Skin epidermis (tissue), 12 donors: ENCODE measurements around the gene RFK.
A peak's percentile ranks its signal among the peaks of the same experiment; 100 is the strongest.

Source experiments
- H3K27ac ChIP-seq, 21 experiments: fragments of 200-600 bp; sonication (generic) in 11 of 21; one replicate each; pipeline ENCODE4 v1.5.0; 2020; ENCODE audit warnings: mild to moderate bottlenecking in 3 of 21, inconsistent platforms in 2 of 21, moderate library complexity in 2 of 21
- H3K4me3 ChIP-seq, 7 experiments: fragments of 200-600 bp; sonication (generic) in 2 of 7; one replicate each; pipeline ENCODE4 v1.5.0; 2020; ENCODE audit warnings: inconsistent platforms in 2 of 7, mild to moderate bottlenecking in 2 of 7, moderate library complexity in 1 of 7

RFK gene

DNA sequence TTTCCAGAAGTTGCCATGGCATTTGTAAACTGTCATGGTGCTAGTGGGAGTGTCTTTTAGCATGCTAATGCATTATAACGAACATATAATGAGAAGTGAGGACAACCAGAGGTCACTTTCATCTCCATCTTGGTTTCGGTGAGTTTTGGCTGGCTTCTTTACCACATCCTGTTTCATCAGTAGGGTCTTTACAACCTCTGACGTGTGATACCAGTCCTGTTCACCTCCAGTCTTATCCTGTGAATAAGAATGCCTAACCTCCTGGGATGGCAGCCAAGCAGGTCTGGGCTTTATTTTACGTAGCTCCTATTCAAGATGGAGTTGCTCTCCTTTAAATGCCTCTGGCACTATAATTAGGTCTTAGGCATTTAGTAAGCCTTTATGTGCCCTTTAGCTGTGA, 20.4 kb upstream of the RFK start:
- no peak overlapping the region for H3K4me3 ChIP-seq
- H3K27ac ChIP-seq = no peak overlapping the region

GRCh38 chr9:76413658-76414057, 19.4 kb upstream of the RFK start:
- Histone ChIP-seq H3K4me3 (no peak overlapping the region), H3K27ac (no peak overlapping the region)

DNA sequence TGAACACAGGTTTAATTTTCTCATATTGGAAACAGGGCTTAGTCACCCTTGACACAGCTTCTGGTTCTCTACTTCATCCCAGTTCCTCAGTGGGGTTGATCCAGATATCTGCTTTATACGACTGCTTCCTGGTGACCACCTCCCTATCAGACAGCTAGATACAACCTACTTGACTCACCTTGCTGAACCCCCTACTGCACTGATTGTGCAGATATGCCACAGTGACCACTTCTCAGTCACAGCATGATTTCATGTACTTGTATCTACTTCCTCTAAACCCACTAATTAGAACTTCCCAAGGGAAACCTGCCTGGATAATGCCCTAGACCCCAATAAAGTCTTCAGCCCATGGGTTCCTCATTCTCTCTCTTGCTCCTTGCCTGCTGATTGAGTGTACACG, 18.4 kb upstream of the RFK start:
- no peak overlapping the region for H3K4me3 ChIP-seq
- H3K27ac ChIP-seq = no peak overlapping the region

GRCh38 chr9:76405868-76406267, 11.6 kb upstream of the RFK start:
- H3K27ac ChIP-seq = no peak overlapping the region
- no peak overlapping the region for H3K4me3 ChIP-seq

- Histone ChIP-seq H3K27ac (no peak overlapping the region), H3K4me3 (no peak overlapping the region)
Observed at GRCh38 chr9:76405340-76405739, 11.1 kb upstream of the RFK start.

GRCh38 chr9:76404401-76404800, 10.2 kb upstream of the RFK start:
- Histone ChIP-seq H3K4me3 (no peak overlapping the region), H3K27ac (no peak overlapping the region)

- no peak overlapping the region for H3K4me3 ChIP-seq
- H3K27ac ChIP-seq = peak overlapping the region in 6 of 21 experiments; percentile 27 to 72 (median 52)
Observed at GRCh38 chr9:76403352-76403751, 9.1 kb upstream of the RFK start.

GRCh38 chr9:76401580-76402354, 7.5 kb upstream of the RFK start:
- Histone ChIP-seq H3K4me3 (no peak overlapping the region), H3K27ac (no peak overlapping the region)

DNA sequence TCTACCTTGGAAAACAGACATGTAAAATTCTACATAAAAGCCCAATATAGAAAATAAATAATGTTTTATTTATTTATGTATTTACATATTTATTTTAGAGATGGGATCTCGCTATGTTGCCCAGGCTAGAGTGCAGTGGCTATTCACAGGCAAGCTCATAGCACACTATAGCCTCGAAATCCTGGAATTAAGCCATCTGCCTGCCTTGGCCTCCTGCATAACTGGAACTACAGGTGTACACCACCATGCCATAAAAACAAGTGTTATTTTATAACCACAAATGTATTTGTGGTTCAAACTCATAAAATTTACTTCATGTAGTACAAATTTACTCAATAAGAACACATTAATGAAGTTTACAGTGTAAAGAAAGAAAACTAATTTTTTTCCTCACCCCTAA, 7.0 kb upstream of the RFK start:
- no peak overlapping the region for H3K4me3 ChIP-seq
- H3K27ac ChIP-seq = no peak overlapping the region

DNA sequence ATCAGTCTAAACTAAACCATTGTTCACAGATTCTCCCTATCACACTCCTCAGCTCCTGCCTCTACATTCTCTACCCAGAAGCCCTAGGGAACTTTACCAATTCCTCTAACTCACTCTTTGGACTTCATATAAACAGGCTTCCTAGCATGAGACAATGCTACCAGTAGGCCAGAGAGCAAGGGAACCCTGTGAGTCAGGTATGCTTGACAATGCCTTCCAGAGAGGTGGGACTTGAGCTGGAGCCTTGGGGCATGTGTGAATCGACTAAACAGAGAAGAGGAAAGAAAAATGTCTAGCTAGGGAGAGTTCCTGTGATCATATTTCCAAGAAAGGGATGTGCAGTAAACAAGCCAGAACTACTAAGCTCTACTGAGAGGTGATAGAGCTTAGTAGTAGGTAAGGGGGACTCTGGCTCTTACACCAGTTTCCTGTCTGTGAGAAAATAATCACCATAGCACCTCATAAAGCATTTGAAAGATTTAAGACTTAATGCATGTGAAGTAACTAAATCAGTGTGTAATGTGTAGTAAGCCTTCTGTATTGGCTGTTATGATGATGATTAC, 6.4 kb upstream of the RFK start:
- Histone ChIP-seq H3K27ac (no peak overlapping the region), H3K4me3 (no peak overlapping the region)

- Histone ChIP-seq H3K27ac (no peak overlapping the region), H3K4me3 (no peak overlapping the region)
Observed at GRCh38 chr9:76399856-76400255, 5.6 kb upstream of the RFK start.

GRCh38 chr9:76396597-76396996, 2.4 kb upstream of the RFK start:
- no peak overlapping the region for H3K27ac ChIP-seq
- H3K4me3 ChIP-seq = no peak overlapping the region

DNA sequence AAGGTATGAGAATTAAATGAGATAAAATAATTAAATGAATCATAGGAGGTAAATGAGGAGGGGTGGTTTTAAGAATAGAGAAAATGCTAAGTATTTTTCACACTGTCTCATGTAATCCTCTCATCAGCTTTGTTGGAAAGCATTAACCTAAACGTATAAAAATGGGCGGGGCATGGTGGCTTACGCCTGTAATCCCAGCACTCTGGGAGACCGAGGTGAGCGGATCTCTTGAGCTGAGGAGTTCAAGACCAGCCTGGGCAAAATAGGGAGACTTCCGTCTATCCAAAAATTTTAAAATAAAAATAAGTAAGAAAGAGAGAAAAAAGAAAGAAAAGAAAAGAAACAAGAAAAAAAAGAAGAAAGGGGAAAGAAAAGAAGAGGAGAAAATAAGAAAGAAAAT, 1.9 kb upstream of the RFK start:
- Histone ChIP-seq H3K27ac (peak overlapping the region in 1 of 21 experiments; percentile 94), H3K4me3 (no peak overlapping the region)

DNA sequence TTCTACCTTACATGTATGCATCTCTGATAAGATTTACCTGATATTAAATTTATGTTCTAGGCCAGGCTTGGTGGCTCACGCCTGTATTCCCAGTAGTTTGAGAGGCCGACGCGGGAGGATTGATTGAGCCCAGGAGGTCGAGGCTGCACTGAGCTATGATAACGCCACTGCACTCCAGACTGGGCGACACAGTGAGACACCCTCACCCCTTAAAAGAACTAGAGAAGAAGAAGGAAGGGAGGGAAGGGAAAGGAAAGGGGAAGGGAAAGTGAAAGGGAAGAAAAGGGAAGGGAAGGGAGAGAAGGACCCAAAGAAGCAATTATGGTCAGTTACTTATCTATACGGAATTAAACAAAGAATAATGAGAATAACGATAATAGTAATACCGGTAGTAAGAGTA, 1.2 kb upstream of the RFK start:
- Histone ChIP-seq H3K4me3 (peak overlapping the region in 5 of 7 experiments; percentile 67 to 96 (median 89)), H3K27ac (peak overlapping the region in 19 of 21 experiments; percentile 79 to 98 (median 90))

GRCh38 chr9:76394960-76395252, 680 bp upstream of the RFK start:
- Histone ChIP-seq H3K27ac (peak overlapping the region; percentile 69 to 98 (median 89)), H3K4me3 (peak overlapping the region; percentile 67 to 96 (median 89))

- H3K4me3 ChIP-seq = no peak overlapping the region
- H3K27ac ChIP-seq = no peak overlapping the region
Observed at GRCh38 chr9:76390656-76391055, 3.6 kb downstream of the RFK start.

DNA sequence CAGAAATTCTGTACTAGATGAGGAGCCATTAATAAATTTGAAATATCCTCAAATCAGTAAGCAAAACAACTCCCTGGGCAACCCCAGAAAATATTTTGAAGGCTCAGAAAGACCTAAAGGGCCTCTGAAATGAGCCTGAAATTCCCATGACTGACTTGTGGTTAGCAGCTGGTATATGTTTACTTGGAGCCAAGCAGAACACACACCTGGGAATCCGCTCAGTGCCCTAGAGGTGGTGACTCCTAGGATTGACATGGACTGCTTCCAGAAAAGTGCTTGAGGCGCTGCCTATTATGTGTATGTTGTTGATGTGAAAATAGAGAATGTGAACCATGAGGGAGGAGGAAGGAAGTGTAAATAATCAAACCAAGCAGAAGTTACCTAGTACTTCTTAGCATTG, 14.7 kb downstream of the RFK start:
- H3K4me3 ChIP-seq = no peak overlapping the region
- no peak overlapping the region for H3K27ac ChIP-seq

- no peak overlapping the region for H3K4me3 ChIP-seq
Observed at GRCh38 chr9:76378367-76379073, 15.7 kb downstream of the RFK start.

GRCh38 chr9:76377791-76378190, 16.4 kb downstream of the RFK start:
- Histone ChIP-seq H3K4me3 (no peak overlapping the region), H3K27ac (no peak overlapping the region)

More at GRCh38 chr9:76378367-76379073, 15.7 kb downstream of the RFK start:
- no peak overlapping the region for H3K27ac ChIP-seq

- Histone ChIP-seq H3K27ac (no peak overlapping the region), H3K4me3 (no peak overlapping the region)
Observed at GRCh38 chr9:76374783-76375559, 19.3 kb downstream of the RFK start.
